ENCODE data around the gene HOXC11.

GRCh38 chr12:54021432-54022013 is 48.6 kb downstream of the HOXC11 start:
- TF ChIP-seq POLR2AphosphoS5 (IDR thresholded peaks at IDR 0.05; ENCODE audit: low read depth, low read length): no peak
- no peak for TF ChIP-seq TAF1 (IDR thresholded peaks at IDR 0.05; ENCODE audit: low read depth, low read length)
- TF ChIP-seq POLR2A (IDR thresholded peaks at IDR 0.05; ENCODE audit: low read depth, low read length): no peak
